PC-3 (cell line): ENCODE results near the gene COL27A1. TPM values are rescaled to one million over a fixed set of nuclear protein-coding genes. Genes with fewer than 3 reads are reported as not detected.

Source experiments
- ATAC-seq: fragments of 200-7000 bp; cut with Tn5 transposase; 2 replicates; pipeline ENCODE4 v1.9.1; 2020; ENCODE audit warnings: mild to moderate bottlenecking, moderate library complexity
- BruUV-seq: library from RNA; stranded (reverse); fragments of 400-500 nt; replicated peaks from 2 replicates; lab custom pipeline; 2021; lab: Mats Ljungman, UMichigan
- CTCF ChIA-PET: fragments of 300-600 bp; sonication (Branson Sonifier 250); formaldehyde crosslinking; loops from one replicate; lab custom pipeline; 2022; ENCODE audit warnings: antibody characterized with exemption; lab: Charles Lee
- POLR2A ChIA-PET: fragments of 300-600 bp; sonication (Branson Sonifier 250); formaldehyde crosslinking; loops from one replicate; lab custom pipeline; 2022; ENCODE audit warnings: antibody characterized with exemption; ENCODE audit not compliant: unreplicated experiment; lab: Charles Lee
- DNase-seq: peaks from one replicate; pipeline ENCODE4 v3.0.0-alpha.2; 2015
- H2AFZ ChIP-seq: fragments of 300-600 bp; sonication (generic); 2 replicates; pipeline ENCODE4 v1.6.0; 2016; ENCODE audit warnings: antibody characterized with exemption, low read length
- H3F3A ChIP-seq: fragments of 300-600 bp; sonication (generic); one replicate; pipeline ENCODE4 v1.6.0; 2017; ENCODE audit warnings: antibody characterized with exemption, low read length, control low read depth, mild to moderate bottlenecking; ENCODE audit not compliant: unreplicated experiment
- H3K27ac ChIP-seq: fragments of 300-600 bp; sonication (generic); 2 replicates; pipeline ENCODE4 v1.5.1; 2016; ENCODE audit warnings: mild to moderate bottlenecking, low read length
- H3K27me3 ChIP-seq: fragments of 300-600 bp; sonication (generic); 2 replicates; pipeline ENCODE4 v1.6.1; 2016; ENCODE audit warnings: low read length, mixed read lengths
- H3K36me3 ChIP-seq: fragments of 300-600 bp; sonication (generic); 2 replicates; pipeline ENCODE4 v1.6.1; 2016; ENCODE audit warnings: low read depth, mixed run types, low read length, mixed read lengths
- H3K4me1 ChIP-seq: fragments of 300-600 bp; sonication (generic); 2 replicates; pipeline ENCODE4 v1.5.1; 2016; ENCODE audit warnings: low read length; ENCODE audit not compliant: insufficient read depth
- H3K4me2 ChIP-seq: fragments of 300-600 bp; sonication (generic); 2 replicates; pipeline ENCODE4 v1.6.0; 2016; ENCODE audit warnings: low read length
- H3K4me3 ChIP-seq: fragments of 300-600 bp; sonication (generic); 2 replicates; pipeline ENCODE4 v1.5.1; 2016; ENCODE audit warnings: mild to moderate bottlenecking, low read length, mixed read lengths
- H3K79me2 ChIP-seq: fragments of 300-600 bp; sonication (generic); 2 replicates; pipeline ENCODE4 v1.6.1; 2017; ENCODE audit warnings: low read length, mixed read lengths
- H3K9ac ChIP-seq: fragments of 300-600 bp; sonication (generic); 2 replicates; pipeline ENCODE4 v1.6.0; 2016; ENCODE audit warnings: mild to moderate bottlenecking, low read length
- H3K9me2 ChIP-seq: fragments of 300-600 bp; sonication (generic); replicated peaks from 2 replicates; pipeline ENCODE4 v1.6.1; 2016; ENCODE audit warnings: mixed run types, low read length, mixed read lengths
- H3K9me3 ChIP-seq: fragments of 300-600 bp; sonication (generic); 2 replicates; pipeline ENCODE4 v1.6.1; 2016; ENCODE audit warnings: low read length, mixed read lengths
- H4K20me1 ChIP-seq: fragments of 300-600 bp; sonication (generic); 2 replicates; pipeline ENCODE4 v1.6.1; 2016; ENCODE audit warnings: low read length, mixed read lengths
- EZH2 ChIP-seq: fragments of 300-600 bp; sonication (generic); IDR thresholded peaks from one replicate; pipeline ENCODE4 v1.6.1; 2017; ENCODE audit warnings: antibody characterized with exemption, mild to moderate bottlenecking, low read length; ENCODE audit not compliant: unreplicated experiment
- EZH2phosphoT487 ChIP-seq: fragments of 300-600 bp; sonication (generic); IDR thresholded peaks from 2 replicates; pipeline ENCODE4 v1.6.1; 2018; ENCODE audit warnings: mild to moderate bottlenecking, antibody characterized with exemption, low read length, borderline replicate concordance
- intact Hi-C: fragments of 100-400 bp; cut with micrococcal nuclease; formaldehyde crosslinking; loops from 2 replicates; pipeline ENCODE4 v1.9.0; 2023
- total RNA-seq: library from RNA; depleted of rRNA; stranded (reverse); fragments of >200 nt; gene quantifications from 2 replicates; pipeline ENCODE4 v1.2.3, GENCODE V29; 2014
- TF ChIP-seq, protein P1 (sequence below): fragments of 300-600 bp; sonication (generic); conservative IDR thresholded peaks from 2 replicates; pipeline ENCODE4 v1.5.1; 2017; ENCODE audit warnings: antibody characterized with exemption, low read depth, mild to moderate bottlenecking, low read length

Gene COL27A1
- total RNA-seq, 1 experiment from 2014 or later = 4.3 TPM

DNA sequence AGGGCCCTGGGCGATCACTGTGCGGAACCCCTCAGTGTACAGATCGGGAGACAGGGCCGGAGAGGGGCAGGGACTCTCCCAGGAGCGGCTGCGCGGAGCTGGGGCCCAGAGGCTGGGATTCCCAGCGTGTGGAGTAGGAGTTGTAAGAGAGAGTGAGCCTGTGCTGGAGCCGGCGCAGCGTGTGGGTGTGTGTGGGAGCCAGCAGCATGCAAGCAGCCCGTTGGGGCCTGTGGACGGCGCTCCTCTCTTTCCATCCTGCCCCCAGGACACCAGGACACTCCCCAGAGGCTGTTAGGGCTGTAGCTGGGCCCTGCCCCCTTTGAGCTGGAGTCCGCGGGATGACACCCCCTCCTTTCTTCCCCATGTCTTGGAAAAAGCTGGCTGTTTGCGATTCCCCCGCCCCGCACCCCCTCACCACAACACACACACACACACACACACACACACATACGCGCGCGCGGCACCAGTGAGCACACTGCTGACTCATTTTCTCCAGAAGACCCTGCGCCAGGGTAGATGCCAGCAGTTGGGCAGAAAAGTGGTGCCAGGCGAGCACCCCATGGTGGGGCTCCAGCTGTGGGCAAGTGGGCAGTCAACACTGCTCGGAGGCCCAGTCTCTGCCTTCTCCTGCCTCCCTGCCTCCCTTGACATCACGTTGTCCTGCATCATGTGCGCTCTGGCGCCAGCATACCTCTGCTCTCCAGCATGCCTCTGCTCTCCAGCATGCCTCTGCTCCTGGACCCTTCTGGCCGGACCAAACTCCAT lies 1.5 kb downstream of the COL27A1 start:
- H3K79me2 ChIP-seq = no peaks in the 10 kb centered on the region
- DNase-seq (no peak), ATAC-seq (no peak)
- H3K4me3 ChIP-seq = no peak overlapping the region
- H3K4me2 ChIP-seq = peak overlapping the region; percentile 44; the same call in 1 of the 2 replicates
- TF ChIP-seq, protein P1, sequence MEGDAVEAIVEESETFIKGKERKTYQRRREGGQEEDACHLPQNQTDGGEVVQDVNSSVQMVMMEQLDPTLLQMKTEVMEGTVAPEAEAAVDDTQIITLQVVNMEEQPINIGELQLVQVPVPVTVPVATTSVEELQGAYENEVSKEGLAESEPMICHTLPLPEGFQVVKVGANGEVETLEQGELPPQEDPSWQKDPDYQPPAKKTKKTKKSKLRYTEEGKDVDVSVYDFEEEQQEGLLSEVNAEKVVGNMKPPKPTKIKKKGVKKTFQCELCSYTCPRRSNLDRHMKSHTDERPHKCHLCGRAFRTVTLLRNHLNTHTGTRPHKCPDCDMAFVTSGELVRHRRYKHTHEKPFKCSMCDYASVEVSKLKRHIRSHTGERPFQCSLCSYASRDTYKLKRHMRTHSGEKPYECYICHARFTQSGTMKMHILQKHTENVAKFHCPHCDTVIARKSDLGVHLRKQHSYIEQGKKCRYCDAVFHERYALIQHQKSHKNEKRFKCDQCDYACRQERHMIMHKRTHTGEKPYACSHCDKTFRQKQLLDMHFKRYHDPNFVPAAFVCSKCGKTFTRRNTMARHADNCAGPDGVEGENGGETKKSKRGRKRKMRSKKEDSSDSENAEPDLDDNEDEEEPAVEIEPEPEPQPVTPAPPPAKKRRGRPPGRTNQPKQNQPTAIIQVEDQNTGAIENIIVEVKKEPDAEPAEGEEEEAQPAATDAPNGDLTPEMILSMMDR = no peak
- TF ChIP-seq EZH2 = no peak
- no peak for TF ChIP-seq EZH2phosphoT487
- no peaks in the 10 kb centered on the region for H3K9me2 ChIP-seq
- H3K4me1 ChIP-seq = peaks cover 10% of the 10 kb centered on the region
- intact Hi-C loops = loop anchor here (5.0 kb wide), 1 partner anchor 115 kb away; no protein-coding TSS in a partner anchor
- no peak overlapping the region for H2AFZ ChIP-seq
- H3F3A ChIP-seq = no peaks in the 10 kb centered on the region
- H3K9ac ChIP-seq = no peak overlapping the region
- ChIA-PET CTCF (no interaction called here), POLR2A (no interaction called here)
- H3K27me3 ChIP-seq = no peaks in the 10 kb centered on the region
- H3K27ac ChIP-seq = no peak overlapping the region
- no TSS peak for BruUV-seq
- no peaks in the 10 kb centered on the region for H4K20me1 ChIP-seq
- H3K9me3 ChIP-seq = no peaks in the 10 kb centered on the region
- H3K36me3 ChIP-seq = no peaks in the 10 kb centered on the region

DNA sequence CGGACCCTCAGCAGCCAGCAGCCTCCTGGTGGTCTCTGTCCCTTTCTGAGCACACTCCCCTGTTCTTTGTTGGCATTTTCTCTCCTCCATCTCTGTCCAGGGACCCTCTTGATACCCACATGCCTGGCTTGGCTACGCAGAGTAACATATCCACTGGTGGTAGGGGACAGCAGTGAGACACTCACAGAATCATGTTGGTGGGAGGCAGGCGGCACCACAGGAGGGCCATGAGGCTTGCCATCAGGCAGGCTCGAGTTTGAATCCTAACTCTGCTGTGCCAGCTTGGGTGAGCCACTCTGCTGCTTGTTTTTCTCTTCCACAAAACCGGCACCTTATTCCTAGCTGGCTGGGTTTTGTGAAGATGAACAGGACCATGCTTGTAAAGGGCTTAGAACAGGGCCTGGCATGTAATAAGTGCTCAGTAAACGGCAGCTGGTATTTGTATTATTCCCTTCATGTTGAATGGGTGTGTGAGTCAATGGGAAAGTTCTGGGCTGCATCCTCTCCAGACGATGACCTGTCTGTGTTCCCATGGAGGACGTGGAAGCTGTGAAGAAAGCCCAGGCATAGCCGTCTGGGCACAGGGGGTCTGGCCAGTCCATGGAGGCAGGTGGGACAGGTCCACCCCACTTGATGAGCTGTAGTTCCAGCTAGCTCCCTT lies 2.3 kb downstream of the COL27A1 start:
- H3K36me3 ChIP-seq = no peaks in the 10 kb centered on the region
- H4K20me1 ChIP-seq = no peaks in the 10 kb centered on the region
- no peaks in the 10 kb centered on the region for H3K79me2 ChIP-seq
- H2AFZ ChIP-seq = no peak overlapping the region
- BruUV-seq = no TSS peak
- no peak for ATAC-seq
- no peaks in the 10 kb centered on the region for H3K9me2 ChIP-seq
- H3K4me3 ChIP-seq = no peak overlapping the region
- intact Hi-C loops = loop anchor here (5.0 kb wide), 1 partner anchor 115 kb away; no protein-coding TSS in a partner anchor
- no peak overlapping the region for H3K9ac ChIP-seq
- no peaks in the 10 kb centered on the region for H3K27me3 ChIP-seq
- no peak overlapping the region for H3K4me2 ChIP-seq
- ChIA-PET POLR2A (interaction anchor here (0.6 kb wide), 1 partner anchor 16 kb away, joined by 3 read pairs; no protein-coding TSS in a partner anchor), CTCF (no interaction called here)
- H3K9me3 ChIP-seq = no peaks in the 10 kb centered on the region
- peaks cover 10% of the 10 kb centered on the region for H3K4me1 ChIP-seq
- TF ChIP-seq, protein P1 = no peak
- TF ChIP-seq EZH2 (no peak), EZH2phosphoT487 (no peak)
- H3F3A ChIP-seq = no peaks in the 10 kb centered on the region
- DNase-seq = no peak
- no peak overlapping the region for H3K27ac ChIP-seq
